NCI-H1694 treated with DMSO at 0.1 percent for 48 hours (cell line): Measurements from ENCODE around the gene FHIT.
A peak's percentile ranks its signal among the peaks of the same experiment; 100 is the strongest.
"Not testable (repeated sequence)": the region's sequence is repeated elsewhere in the genome, so short reads cannot be mapped to it uniquely, and the experiment has no call there.

ENCODE experiments used
- DNase-seq: peaks from one replicate; lab custom pipeline; 2025; lab: John Stamatoyannopoulos, UW

Gene FHIT

DNA sequence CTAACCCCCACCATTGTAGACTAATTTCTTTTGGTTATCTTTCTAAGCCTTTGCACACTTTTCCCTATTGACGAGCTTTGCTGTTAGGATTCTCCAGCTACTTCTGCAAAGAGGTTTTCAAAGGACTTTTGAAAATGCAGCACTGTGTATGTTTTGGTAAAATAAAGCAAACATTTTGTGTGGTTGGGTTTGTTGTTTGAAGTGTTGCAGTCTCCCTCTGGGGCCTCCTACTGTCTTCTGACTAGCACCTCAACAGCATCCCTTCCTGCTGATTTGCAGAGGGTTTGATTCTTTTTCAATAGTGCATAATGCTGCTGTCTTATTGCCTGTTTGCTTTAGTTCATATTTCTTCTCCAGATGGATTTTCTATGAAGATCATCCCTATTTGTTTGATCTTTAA is 1426.4 kb downstream of the FHIT start:
- DNase-seq: no peak

DNA sequence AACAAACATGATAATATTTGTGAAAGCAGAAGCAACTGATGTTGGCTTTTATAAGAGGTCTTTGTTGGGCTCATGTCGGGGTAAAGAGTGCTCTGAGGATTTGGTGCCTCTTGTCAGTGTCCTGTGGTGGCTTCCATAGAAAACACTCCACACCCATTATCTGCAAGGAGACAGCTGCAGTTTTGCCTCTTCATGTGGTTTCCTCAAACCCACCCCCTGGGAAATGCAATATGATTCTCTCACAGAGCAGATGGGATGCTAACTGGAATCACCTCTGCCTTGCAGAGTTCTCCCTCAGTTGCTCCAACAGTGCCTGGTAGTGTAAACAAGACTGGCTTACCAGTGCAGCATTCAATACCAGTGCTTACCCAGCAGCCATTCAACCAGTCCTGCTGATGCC is 1430.0 kb downstream of the FHIT start:
- DNase-seq: no peak

DNA sequence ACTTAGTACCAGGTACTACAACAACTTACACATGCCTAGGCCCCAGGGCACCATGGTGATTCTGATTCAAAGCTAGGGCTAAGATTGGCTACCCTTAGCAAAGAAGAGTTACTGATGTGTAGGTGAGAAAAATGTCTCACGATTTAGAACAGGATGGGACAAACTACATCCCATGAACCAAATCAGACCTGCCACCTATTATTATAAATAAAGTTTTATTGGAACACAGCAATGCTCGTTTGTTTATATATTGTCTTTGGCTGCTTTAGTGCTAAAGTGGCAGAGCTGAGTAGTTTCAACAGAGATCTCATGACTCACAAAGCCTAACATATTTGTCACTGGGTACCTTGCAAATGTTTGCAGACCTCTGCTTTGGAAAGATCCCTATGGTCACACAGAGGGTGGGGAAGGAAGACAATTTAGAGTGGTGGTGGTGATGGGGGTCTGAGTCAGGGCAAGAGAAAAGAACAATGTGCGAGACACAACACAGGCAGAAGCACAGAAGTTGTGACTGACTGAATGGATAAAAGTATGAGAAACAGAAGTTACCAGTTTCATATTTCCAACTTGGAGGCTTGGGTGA is 1430.8 kb downstream of the FHIT start:
- no peak for DNase-seq

DNA sequence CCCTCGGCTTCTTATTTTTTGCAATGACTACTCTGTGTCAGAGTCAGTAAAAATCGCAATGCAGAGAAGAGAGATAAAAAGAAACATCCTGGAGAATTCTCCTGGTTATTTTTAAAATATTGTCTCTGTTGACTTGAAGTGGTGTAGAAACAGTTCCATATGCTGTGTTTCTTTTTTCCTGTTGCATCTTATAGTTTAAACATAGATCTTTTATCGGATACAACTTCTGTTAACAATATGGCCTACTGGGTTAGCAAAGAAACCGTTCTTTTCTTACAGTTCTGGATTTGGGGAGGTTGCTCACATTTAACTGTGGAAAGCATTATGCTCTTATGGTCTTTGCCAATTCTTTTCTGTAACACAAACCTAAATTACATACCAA is 1432.3 kb downstream of the FHIT start:
- no peak for DNase-seq

DNA sequence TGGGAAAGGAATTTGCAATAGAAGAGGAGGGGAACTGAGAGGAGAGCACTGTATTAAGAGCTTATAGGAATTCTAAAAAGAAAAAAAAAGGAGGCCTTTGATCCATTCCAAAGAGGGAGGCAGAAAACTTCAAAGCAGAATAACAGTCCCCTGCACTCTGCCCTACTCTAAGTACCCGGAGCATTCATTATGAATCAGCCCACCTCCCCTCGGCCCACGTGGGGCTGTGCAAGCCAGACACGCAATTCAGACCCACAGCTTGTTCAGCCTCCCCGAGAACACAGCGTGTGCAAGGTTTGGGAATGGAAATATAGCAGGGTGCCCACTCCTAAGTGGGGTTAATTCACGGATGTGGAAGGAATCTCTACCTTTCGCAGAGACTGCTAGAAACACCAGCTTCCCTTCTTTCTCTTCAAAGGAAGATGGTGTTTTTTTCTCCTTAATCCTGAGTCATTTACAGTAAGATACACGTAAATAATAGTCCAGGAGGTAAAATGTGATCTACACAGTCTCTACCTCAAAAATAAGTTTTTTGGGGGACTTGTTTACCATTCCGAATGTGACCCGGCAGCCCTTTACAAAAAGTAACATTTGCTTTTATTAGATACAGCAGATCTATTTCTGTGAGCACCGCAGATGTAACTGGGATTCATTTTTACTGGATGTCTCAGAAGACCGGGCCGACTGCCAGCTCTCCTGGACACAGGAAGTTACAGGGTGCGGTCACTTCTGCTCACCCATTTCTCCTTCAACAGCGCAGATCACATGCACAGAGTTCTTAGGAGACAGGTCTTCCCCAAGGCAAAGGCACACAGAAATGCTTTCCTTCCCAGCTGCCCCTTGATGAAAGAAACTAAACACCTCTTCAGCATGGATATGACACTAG is 1433.0 kb downstream of the FHIT start:
- DNase-seq: no peak

DNA sequence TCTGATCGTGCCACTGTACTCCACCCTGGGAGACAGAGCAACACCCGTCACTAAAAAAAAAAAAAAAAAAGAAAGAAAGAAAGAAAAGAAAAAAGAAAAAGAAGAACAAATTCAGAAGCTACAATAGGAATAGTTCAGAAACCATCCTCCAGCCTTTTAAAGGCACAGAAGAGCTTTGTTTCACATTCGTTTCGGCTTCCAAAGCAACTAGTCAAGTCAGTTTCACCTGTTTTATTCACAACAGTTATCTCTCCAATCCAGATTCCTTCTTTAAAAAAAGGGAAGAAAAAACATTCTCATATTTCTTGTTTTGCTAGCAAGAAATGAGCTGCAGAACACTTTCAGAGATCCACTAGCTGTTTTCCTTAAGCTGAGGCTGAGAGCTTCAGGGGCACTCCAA is 1433.7 kb downstream of the FHIT start:
- DNase-seq: no peak

DNA sequence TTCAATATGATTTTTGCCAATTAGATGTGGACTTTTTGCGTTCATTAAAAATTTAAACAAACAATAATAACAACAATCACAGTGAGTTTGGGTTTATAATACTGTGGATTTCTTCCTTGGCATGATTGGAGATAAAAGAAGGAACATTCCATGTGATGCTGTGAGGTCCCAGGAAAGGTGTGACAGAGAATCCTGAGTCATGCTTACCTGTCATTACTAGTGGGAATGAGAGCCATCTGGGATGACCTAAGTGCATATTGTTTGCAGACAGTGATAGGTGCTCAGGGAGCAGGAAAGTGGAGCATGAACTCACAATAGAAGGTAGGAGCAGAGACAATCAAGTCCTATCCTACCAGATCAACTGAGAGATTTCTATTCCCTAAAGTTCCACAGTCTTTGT is 1434.9 kb downstream of the FHIT start:
- DNase-seq: no peak

DNA sequence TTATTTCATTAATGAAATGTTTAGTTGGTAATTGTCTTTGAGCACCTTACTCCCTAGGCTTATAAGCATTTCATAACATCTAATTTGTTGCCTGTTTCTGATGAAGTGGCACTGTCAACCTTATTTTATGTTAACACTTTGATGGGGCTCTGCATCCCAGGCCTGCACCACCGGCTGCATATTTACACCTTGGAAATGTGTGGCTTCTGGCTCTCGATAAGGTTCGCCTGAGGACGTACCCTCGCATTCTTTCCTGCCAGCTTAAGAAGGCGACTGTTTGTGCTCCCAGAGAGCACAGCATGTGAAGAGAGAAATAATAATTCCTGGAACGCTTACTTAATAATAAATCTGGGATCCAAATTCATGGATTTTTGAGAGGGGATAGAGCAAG is 1438.1 kb downstream of the FHIT start:
- no peak for DNase-seq

DNA sequence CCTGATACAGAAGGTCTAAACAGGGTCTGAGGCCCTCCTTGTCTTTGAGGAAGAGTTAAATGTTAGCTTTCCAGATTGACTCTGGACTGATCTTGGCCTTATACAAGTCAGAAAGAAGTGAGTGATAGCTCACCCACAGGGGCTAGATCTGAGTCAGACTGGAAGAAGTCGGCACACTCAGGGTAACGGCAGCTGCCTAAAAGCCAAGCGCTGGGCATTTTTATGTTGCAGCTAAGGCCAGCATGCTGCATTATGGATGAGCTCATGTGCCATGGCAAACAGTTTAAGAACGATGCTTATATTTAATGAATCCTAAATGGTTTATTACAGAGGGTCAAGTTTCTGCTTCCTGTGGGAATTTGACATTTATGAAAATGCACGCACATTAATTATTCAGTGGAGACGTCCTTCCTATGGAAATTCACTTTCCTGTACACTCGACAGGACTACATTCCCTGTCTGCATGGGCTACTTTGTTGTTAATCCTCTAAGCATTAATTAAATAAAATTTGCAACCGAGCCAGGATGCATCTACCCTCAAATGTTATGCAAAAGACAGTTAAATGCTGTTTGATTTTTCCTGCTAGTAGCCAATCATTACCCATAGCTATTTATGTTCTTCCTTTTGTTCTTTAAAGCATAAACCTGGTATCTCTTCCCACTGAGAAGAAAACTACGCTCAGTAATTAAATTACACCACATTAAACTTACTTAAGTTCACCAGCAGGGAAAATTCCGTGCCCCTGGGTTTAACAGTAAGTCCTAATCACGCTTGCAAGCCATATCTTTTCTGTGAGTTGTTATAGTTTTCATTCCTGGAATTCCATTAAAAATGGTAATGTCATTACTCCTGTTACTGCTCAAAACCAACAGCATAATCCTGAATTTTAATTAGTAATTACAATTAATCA is 1438.8 kb downstream of the FHIT start:
- no peak for DNase-seq

DNA sequence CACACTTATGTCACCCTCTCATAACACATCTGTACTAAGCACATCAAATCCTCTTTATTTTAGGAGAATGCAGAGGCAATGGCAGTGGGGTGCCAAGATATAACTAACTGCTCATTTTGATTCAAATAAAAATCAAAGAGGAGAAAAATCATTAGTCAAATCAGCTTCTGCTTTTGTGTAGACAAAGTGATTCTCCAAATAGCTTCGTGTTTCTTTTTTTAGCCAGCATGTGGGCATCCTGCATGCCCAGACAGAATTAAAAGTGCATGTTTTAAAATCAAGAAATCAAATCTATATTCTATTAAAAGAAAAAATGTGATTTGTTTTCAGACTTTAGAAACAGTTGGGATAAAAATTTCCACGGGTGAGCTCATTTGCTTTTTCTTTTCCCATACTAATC is 1440.1 kb downstream of the FHIT start:
- no peak for DNase-seq

DNA sequence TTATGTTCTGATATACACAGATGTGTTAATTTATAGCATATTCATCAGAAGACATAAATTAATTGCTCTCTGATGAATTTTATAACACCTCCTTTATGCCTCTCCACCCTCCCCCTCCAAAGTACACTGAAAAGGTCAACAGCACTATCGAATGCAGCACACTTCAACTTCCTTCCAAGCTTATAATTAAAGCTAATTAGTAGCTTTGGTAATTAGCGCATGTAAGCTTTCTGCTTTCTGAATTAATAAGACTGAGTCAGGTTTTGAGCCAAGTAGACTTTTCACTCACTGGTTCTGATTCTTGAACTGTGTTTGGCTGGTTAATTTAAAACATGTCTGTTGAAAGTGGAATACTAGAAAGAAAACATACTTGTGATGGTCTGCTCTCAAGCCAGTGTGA is 1440.6 kb downstream of the FHIT start:
- DNase-seq: no peak

DNA sequence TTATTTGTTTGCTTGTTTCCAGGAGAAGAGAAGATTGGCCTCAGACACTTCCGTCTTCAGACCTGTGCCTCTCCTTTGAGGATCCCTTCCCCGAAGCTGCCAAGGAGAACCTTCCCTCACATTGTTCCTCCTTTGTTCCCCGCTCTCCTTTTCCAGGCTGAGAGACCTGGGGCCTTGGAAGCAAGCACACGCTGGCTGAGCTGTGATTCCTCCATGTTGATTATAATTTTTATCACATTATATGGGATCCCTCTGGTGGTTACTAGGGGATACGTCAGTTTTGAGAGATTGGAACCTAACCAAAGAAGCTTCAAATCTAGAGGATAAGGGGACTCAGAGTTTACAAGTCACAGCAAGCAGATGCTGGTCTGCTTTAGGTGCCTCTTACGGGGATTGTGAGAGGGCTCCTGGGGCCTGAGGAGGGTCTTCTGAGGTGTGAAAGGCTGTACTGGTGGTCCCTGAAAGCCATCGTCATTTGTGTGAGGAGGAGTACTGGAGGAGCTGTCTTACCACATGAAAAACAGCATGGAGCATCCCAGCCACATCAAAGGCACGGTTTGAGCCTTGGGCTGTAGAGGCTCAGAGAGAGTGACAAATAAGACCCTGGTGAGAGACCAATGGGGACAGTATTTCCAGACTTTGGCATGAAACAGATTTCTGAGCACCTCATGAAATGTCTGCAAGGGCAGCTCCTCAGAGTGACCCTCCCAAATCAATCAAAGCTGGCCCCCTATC is 1441.4 kb downstream of the FHIT start:
- DNase-seq: peak; percentile 17

DNA sequence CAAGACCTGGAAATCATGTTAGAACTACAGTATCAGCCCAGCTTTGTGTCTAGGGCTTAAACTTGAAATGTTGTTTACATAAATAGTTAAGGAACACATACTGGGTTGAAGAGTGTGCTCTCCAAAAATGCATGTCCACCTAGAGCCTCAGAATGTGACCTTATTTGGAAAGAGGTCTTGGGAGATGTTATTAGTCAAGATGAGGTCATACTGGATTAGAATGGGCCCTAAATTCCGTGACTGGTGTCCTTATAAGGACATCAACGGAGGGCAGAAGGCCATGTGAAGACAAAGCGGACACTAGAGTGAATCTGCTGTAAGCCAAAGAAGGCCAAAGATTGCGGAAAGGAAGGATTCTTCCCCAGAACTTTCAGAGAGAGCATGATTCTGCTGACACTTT is 1442.2 kb downstream of the FHIT start:
- no peak for DNase-seq

DNA sequence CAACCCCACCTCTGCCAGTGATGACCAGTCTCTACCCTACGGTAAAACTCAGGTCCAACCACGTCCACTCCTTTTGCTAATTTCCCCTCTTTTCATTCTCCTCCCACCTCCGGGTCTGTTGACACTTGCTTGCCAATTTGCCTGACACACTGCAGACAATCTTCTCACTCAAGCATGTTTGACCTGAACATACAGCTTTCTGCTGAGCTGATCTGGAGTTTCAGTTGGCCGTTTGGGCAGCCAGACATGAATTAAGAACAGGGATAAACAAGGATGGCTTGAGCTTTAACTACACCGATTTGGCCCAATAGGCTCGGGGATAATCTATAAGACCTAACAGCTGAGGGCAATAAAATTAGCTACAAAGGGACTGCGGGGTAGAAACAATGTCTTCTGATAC is 1442.8 kb downstream of the FHIT start:
- DNase-seq: no peak

DNA sequence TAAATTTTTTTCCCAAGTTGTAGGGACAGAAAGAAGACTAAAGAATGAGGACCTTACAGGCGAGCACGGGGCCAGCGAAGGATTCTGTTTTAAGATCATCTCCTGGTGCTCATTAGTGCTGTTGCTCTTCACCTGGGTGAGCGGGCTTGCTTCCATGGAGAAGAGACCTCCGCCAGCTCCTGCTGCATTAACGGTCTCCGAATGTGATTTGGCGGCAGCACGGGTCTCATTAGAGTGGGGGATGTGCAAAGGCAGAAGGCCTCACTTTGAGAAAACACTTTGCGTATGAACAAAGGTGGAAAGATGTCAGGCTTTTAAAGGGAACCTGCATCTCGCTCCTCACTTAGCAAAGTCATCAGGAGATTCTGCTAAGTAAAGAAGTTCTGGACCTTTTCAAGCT is 1448.0 kb downstream of the FHIT start:
- no peak for DNase-seq

DNA sequence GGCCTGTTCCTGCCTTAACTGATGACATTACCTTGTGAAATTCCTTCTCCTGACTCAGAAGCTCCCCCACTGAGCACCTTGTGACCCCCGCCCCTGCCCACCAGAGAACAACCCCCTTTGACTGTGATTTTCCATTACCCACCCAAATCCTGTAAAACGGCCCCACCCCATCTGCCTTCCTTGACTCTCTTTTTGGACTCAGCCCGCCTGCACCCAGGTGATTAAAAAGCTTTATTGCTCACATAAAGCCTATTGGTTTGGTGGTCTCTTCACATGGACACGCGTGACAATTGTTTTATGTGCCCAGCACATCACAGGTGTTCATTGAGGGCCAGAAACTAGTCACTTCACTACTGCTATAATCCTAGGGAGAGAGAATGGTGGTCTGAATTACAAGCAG is 1448.8 kb downstream of the FHIT start:
- not testable (repeated sequence) for DNase-seq

DNA sequence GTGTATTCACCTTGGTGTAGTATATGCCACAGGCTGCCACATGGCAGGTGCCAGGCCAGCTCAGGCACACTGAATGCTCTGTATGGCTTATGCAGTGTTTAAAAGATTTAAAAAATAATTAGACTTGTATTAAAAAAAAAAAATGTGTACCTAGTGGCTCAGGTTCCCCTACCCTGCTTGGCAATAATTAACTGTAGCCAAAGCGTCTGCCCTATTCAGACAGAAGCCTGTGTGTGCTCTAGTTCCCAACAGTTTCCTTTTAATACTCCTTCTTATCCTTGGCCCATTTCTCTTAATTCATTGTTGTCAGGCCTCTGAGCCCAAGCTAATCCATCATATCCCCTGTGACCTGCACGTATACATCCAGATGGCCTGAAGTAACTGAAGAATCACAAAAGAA is 1449.2 kb downstream of the FHIT start:
- no peak for DNase-seq

DNA sequence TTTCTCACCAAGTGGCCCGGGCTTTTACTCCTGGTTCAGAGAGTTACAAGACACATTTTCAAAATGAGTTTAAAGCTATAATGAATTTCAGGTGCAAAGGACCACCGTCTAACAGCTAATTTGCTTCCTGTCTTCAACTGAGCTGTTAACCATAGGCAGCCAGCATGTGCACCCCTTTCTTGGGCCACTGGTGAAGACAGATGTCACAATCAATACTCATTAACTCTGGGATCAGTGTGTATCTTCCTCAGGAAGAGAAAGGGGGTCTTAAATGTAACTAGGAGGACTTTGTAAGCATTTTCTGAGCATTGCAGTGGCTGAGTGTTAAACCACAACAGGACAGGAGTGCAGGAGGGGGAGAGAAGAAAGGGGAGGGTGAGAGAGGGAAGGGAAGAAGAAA is 1450.8 kb downstream of the FHIT start:
- DNase-seq: no peak

DNA sequence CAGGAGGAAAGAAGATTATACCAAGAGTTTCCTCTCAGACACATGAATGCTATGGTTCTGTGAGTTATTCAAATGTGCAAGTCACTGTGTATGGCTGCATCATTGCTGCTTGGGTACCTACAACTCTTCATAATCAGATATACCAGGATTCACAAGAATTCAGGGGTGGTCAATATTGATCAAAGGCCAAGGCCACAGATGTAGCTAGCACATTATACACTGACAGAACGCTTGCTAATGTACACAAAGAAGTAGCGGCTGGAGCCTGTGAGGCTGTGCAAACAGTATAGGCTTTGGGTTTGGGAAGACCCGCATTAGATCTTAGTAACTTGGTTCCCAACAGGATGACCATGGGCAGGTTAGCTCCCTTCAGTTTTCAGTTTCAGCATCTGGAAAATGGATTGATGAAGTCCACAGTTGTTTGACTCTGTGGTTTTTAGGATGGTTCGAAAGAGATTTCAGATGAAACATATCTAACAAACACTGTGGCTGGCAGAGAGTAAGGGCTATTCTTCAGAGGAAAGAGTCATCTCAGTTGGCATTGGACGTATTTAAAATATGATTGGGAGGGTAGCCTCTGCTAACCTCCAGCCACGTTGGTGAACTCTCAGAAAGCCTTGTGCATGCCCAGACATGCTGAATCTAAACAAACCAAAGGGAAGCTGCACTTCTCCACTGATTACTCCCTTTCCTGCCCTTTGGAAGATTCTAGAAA is 1452.7 kb downstream of the FHIT start:
- DNase-seq: no peak

DNA sequence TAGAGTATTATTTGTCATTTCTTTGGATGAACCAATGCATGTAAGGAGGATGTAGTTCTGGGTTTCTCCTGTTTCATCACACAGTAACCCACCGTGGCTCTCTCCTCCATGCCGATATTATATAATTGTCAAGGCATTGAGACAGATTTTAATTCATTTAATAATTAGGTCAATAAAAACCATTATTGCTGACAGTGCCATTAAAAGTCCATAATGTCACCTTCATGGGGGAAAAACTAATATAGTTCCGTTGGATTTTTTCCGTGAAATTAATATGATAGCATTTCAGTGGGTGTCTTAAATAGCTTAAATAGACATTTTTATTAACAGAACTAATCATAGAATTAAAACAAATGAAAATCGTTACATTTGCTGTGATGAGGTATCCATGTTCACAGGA is 1453.7 kb downstream of the FHIT start:
- DNase-seq: no peak

DNA sequence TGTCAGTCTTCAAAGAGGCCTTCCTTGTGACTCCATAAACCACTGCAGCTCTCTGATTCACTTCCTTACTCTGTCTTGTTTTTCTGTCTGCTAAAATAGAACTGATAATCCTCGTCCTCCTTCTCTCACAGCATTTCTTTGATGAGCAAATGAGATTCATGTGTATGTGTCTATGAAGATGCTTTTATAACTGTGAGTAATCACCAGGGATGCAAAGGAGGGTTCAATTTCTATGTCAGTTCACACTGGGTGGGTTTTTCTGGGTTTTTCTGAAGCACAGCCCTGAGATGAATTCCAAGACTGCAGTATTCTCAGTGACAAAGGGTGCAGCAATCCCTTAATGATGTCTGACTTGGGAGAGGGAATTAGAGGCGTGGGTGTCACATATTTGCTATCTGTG is 1454.8 kb downstream of the FHIT start:
- no peak for DNase-seq

DNA sequence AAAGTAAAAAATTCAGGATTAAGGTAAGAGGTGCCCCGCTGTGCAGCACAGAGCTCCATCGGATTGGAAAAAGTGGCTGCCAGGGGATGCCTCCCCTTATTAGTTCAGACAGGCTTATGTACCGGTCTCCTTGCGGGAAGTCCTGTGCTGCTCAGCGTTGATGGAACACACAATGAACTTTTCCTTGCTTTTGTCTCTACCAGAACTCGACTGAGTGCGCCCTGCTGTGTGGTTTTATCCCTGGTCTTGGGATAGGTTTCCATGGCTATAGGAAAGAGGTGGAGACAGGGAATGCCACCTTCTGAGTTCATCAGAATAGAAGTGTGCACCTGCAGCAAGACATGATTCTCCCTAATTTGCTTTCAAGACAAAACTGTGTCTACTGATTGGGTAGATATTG is 1455.5 kb downstream of the FHIT start:
- no peak for DNase-seq
